ENCODE data around the gene ZSCAN5A. TPM values are rescaled to one million over a fixed set of nuclear protein-coding genes. Genes with fewer than 3 reads are reported as not detected.

Gene ZSCAN5A
- total RNA-seq = 9.8 and 10.0 TPM in 2 replicates

GRCh38 chr19:56314381-56315076 lies at the start of gene ZSCAN5A:
Gene ZSCAN5A, minus strand, starts transcription at chr19:56314839. Its CDS starts 89,793 bp downstream, at chr19:56225046.

GRCh38 chr19:56272161-56272798 lies 42.4 kb downstream of the ZSCAN5A start, which contains the start of gene EDDM13:
Gene EDDM13, plus strand, starts transcription at chr19:56272748. Its CDS starts 87 bp downstream, at chr19:56272835.

GRCh38 chr19:56201973-56202372 lies 112.7 kb downstream of the ZSCAN5A start, which contains the start of gene ZSCAN5C:
Gene ZSCAN5C, plus strand, starts transcription at chr19:56202273. Its CDS starts 3,641 bp downstream, at chr19:56205914.

GRCh38 chr19:56197646-56198045 lies 117.0 kb downstream of the ZSCAN5A start, which contains the start of gene ZSCAN5B:
Gene ZSCAN5B, minus strand, starts transcription at chr19:56197783. Its CDS starts 4,731 bp downstream, at chr19:56193052.

GRCh38 chr19:56175861-56176307 lies 138.8 kb downstream of the ZSCAN5A start, which contains the start of gene GALP:
Gene GALP, plus strand, starts transcription at chr19:56176008. Its CDS starts 1,101 bp downstream, at chr19:56177109.

Small RNA genes lying within 50 kb of the gene (small RNA-seq; reads per million reads assigned to genes)
- not detected for gene RF00019

Other genes starting within 250 kb of the ZSCAN5A start
- 21.0 and 23.7 TPM in 2 replicates for gene ZNF787, start 193.5 kb downstream of the ZSCAN5A start, total RNA-seq
- 12.0 and 16.5 TPM in 2 replicates for gene ZNF444, start 173.6 kb downstream of the ZSCAN5A start, total RNA-seq
- not detected in 2 replicates for gene GALP, start 138.8 kb downstream of the ZSCAN5A start, total RNA-seq
- 0.13 TPM in 1 of 2 replicates, not detected in the other for gene ZSCAN5B, start 117.1 kb downstream of the ZSCAN5A start, total RNA-seq
- not detected in 2 replicates for gene ZSCAN5C, start 112.6 kb downstream of the ZSCAN5A start, total RNA-seq
- 1.5 TPM in 1 of 2 replicates, not detected in the other for gene EDDM13, start 42.1 kb downstream of the ZSCAN5A start, total RNA-seq
- 1.0 and 2.3 TPM in 2 replicates for gene ZNF582, start 78.7 kb upstream of the ZSCAN5A start, total RNA-seq
- gene ZNF583, start 89.5 kb upstream of the ZSCAN5A start, total RNA-seq = 4.0 and 4.9 TPM in 2 replicates
- 3.4 and 4.1 TPM in 2 replicates for gene ZNF667, start 162.5 kb upstream of the ZSCAN5A start, total RNA-seq
- gene ZNF471, start 193.0 kb upstream of the ZSCAN5A start, total RNA-seq = 2.1 and 2.7 TPM in 2 replicates
- gene ZFP28, start 224.1 kb upstream of the ZSCAN5A start, total RNA-seq = 8.3 and 9.2 TPM in 2 replicates